ENCODE measurements around the gene NUP98.
"Not testable (repeated sequence)": the region's sequence is repeated elsewhere in the genome, so short reads cannot be mapped to it uniquely, and the experiment has no call there.

Gene NUP98

DNA sequence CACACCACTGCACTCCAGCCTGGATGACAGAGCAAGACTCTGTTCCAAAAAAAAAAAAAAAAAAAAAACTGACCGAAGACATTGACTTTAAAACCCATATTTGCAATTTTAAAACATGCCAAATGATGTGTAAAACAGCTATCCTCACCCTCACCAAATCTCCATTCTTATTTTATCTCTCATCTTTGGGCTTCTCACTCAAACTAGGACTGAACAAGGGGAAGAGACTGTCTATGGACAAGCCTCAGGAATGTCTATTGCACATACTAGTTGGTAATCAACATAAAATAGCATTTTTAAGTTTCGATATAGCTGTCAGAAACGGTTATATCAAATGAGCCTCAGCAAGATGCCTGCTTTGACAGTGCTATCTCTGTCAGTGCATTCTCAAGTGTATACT lies 118.3 kb downstream of the NUP98 start:
- no peak overlapping the region for H3K4me3 ChIP-seq (ENCODE audit: low read depth, low read length)

GRCh38 chr11:3675971-3676370 lies 121.4 kb downstream of the NUP98 start:
- H3K4me3 ChIP-seq (ENCODE audit: low read depth, low read length): no peak overlapping the region

DNA sequence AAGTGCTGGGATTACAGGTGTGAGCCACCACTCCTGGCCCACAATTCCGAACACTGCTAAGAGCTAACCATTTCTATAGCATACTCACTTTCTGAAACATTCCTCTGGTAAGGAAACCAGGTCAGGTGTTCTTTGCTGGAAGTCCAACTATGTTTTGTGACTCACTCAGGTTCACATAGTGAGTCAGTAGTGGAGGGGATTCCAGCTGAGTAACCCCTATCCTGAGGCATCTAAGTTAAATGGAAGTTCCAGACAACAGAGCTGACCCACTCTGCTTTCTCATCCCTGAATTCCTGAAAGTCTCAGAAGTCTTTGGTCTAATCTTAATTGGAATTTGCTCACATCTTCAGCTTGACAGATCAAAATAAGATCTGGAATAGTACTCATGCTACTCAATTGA lies 123.2 kb downstream of the NUP98 start:
- no peak overlapping the region for H3K4me3 ChIP-seq (ENCODE audit: low read depth, low read length)

- no peak within 1 kb of the TSS for H3K4me3 ChIP-seq (ENCODE audit: low read depth, low read length)
Measured at GRCh38 chr11:3671334-3672254, 125.8 kb downstream of the NUP98 start, which contains the start of gene CHRNA10. Gene CHRNA10, minus strand, starts transcription at chr11:3671384. Its CDS starts 72 bp downstream, at chr11:3671312.

GRCh38 chr11:3669742-3670183 lies 127.6 kb downstream of the NUP98 start:
- H3K4me3 ChIP-seq (ENCODE audit: low read depth, low read length): no peak overlapping the region

GRCh38 chr11:3669128-3669527 lies 128.2 kb downstream of the NUP98 start:
- no peak overlapping the region for H3K4me3 ChIP-seq (ENCODE audit: low read depth, low read length)

DNA sequence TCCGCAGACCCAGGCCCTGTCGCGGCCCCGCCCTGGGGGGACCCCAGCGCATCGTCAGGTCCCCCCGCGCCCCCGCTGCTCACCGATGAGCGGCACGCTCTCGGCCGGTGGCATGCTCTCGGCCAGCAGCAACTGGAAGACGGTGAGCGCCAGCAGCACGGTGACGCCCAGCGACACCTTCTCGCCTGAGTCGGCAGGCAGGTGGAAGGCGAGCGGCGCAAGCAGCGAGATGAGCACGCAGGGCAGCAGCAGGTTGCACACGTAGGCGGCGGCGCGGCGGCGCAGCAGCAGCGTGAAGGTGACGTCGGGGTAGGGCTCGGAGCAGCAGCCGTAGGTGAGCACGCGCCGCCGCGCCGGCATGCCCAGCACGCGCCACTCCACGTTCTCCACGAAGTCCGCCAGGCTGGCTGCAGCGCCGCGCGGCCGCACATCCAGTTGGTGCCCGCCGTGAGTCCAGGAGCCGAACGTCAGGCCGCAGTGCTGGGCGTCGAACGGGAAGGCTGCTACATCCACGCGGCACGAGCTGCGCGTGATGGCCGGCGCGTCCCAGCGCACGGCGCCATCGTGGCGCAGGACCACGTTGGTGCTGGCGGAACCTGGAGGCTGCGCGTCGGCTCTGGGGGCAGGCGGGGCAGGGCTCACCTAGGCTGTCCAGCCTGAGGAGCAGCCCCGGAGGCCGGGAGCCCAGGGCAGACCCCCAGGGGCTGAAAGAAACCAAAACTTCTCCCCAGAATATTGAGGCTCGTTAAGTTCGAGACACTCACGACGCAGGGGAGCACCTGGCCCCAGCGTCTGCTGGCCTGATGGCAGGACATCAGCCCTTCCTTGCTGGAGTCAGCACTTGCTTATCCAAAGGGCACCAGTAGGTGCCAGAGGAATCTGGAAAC lies 130.0 kb downstream of the NUP98 start:
- no peak overlapping the region for H3K4me3 ChIP-seq (ENCODE audit: low read depth, low read length)

- H3K4me3 ChIP-seq (ENCODE audit: low read depth, low read length): no peak overlapping the region
Measured at GRCh38 chr11:3666023-3666530, 131.3 kb downstream of the NUP98 start.

GRCh38 chr11:3665336-3666022 lies 131.9 kb downstream of the NUP98 start:
- H3K4me3 ChIP-seq (ENCODE audit: low read depth, low read length): no peak overlapping the region

DNA sequence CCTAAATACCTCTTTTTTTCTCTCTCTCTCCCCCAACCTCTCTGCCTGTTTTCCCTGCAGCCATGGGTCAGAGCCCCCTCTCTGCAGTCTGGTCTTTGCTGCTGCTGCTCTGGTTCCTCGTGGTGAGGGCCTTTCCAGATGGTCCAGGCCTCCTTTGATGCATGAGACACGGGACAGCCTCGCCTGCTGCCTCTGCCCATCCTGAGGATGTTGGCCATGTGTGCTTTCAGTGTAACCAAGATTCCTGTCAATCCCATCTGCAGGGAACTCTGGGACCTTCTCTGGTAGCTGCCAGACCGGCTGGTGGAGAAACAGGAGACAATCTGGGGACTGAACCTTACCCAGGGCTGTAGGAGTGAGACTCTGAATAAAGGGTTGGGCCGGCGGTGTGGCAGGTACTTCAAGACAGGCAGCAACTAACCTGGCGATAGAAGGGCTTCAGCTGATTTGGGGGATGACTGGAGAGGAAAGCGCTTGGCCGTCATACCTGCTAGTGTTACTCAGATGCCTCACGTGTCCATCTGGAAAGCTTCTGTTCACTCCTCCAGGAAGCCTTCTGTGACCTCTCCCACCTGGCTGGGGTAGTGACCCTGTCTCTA lies 133.2 kb downstream of the NUP98 start:
- H3K4me3 ChIP-seq (ENCODE audit: low read depth, low read length): no peak overlapping the region

DNA sequence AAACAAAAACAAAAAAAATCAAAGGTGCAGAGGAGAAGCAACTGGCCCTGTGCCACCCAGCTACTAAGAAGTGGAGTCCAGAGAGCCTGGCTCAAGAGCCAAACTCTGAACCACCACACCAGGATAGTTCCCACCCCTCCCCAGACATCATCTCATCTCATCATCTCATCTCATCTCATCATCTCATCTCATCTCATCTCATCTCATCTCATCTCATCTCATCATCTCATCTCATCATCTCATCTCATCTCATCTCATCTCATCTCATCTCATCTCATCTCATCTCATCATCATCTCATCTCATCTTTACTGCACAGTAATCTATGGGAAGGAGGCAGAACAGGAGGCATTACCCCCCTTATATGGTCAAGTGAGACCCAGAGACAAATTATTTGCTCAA lies 134.5 kb downstream of the NUP98 start:
- H3K4me3 ChIP-seq (ENCODE audit: low read depth, low read length): no peak overlapping the region

GRCh38 chr11:3660960-3661359 lies 136.4 kb downstream of the NUP98 start:
- no peak overlapping the region for H3K4me3 ChIP-seq (ENCODE audit: low read depth, low read length)

DNA sequence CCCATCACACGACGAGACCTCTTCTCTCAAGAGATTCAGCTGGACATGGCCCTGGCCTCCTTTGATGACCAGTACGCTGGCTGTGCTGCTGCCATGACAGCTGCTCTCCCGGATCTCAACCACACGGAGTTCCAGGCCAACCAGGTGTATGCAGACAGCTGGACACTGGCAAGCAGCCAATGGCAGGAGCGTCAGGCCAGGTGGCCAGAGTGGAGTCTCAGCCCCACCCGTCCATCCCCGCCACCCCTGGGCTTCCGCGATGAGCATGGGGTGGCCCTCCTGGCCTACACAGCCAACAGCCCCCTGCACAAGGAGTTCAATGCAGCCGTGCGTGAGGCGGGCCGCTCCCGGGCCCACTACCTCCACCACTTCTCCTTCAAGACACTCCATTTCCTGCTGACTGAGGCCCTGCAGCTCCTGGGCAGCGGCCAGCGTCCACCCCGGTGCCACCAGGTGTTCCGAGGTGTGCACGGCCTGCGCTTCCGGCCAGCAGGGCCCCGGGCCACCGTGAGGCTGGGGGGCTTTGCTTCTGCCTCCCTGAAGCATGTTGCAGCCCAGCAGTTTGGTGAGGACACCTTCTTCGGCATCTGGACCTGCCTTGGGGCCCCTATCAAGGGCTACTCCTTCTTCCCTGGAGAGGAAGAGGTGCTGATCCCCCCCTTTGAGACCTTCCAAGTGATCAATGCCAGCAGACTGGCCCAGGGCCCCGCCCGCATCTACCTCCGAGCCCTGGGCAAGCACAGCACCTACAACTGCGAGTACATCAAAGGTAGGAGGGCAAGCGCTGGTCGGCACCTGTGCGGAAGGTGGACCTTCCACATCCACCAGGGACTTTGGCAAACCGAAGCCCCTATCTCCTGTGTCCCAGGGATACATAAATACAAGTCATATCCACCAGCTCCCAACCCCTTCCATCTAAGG lies 137.5 kb downstream of the NUP98 start:
- H3K4me3 ChIP-seq (ENCODE audit: low read depth, low read length): no peak overlapping the region

- no peak overlapping the region for H3K4me3 ChIP-seq (ENCODE audit: low read depth, low read length)
Measured at GRCh38 chr11:3658252-3658651, 139.1 kb downstream of the NUP98 start.

DNA sequence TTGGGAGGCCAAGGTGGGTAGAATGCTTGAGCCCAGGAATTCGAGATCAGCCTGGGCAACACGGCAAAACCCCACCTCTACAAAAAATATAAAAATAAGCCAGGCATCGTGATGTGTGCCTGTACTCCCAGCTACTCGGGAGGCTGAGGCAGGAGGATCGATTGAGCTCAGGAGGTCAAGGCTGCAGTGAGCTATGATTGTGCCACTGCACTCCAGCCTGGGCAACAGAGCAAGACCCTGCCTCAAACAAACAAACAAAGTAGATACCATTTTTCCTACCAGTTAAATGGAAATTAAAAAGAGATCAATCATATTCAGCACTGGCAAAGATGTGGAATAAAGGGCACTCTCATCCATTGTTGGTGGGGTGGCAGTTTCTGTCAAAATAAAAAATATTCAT lies 140.0 kb downstream of the NUP98 start:
- not testable (repeated sequence) for H3K4me3 ChIP-seq (ENCODE audit: low read depth, low read length)

DNA sequence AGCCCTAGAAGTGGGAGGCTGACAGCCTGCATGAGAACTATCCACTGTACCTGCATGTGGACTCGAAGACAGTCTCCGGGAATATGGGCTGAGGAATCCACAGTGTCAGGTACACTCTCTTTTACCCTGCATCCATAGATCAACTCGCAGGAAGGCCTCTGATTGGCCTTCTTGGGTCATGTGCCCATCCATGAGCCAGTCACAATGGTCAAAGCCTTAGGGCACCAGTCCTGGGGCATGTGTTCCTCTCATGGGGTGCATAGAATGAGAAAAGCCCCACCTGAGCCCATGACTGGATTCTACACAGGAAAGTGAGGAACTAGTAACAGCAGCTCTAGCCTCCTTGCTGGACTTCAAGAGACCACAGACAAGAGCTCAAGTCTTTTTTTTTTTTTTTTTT lies 141.8 kb downstream of the NUP98 start:
- H3K4me3 ChIP-seq (ENCODE audit: low read depth, low read length): no peak overlapping the region

- H3K4me3 ChIP-seq (ENCODE audit: low read depth, low read length): not testable (repeated sequence)
Measured at GRCh38 chr11:3652514-3652913, 144.8 kb downstream of the NUP98 start.

- H3K4me3 ChIP-seq (ENCODE audit: low read depth, low read length): not testable (repeated sequence)
Measured at GRCh38 chr11:3649374-3649773, 148.0 kb downstream of the NUP98 start.

DNA sequence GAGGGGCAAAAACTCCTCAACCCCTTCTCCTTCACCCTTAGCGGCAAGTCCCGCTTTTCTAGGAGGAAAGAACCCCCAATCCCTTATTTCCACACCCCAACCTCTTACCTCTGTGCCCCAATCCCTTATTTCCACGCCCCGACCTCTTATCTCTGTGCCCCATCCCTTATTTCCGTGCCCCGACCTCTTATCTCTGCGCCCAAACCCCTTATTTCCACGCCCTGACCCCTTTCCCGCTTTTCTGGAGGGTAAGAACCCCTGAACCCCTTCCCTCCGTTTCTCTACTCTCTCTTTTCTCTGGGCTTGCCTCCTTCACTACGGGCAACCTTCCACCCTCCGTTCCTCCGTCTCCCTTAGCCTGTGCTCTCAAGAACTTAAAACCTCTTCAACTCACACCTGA lies 148.5 kb downstream of the NUP98 start:
- H3K4me3 ChIP-seq (ENCODE audit: low read depth, low read length): not testable (repeated sequence)
